GM21825 (cell line): ENCODE data around the gene PCDHA1.
"Not testable (repeated sequence)": the region's sequence is repeated elsewhere in the genome, so short reads cannot be mapped to it uniquely, and the experiment has no call there.

Experiments used
- ATAC-seq: cut with Tn5 transposase; IDR thresholded peaks from one replicate; pipeline ENCODE4 v1.9.1; 2021; ENCODE audit warnings: mild to moderate bottlenecking, moderate library complexity; ENCODE audit not compliant: unreplicated experiment

The PCDHA1 gene

DNA sequence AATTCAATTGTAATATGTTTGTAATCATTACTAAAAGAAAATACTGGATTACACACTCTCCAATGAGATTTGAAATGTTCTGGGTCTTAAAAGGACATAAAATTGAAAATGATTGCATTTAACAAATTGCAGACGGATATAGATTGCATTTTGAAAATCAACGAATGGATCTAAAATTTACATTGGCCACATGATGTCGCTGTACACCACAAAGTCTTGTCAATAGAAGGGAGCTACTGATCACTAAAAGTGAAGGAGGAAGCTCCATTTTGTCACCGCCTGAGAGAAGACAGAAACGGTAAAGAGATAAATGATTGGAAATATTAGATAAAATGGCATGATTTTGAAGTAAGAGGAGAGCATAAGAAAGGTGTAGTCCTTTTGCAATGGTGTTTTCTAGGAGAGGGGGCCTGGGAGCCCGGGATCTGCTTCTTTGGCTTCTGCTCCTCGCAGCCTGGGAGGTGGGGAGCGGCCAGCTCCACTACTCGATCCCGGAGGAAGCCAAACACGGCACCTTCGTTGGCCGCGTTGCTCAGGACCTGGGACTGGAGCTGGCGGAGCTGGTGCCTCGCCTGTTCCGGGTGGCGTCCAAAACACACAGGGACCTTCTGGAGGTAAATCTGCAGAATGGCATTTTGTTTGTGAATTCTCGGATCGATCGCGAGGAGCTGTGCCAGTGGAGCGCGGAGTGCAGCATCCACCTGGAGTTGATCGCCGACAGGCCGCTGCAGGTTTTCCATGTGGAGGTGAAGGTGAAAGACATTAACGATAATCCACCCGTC, at the start of gene PCDHA1:
PCDHA1 (plus strand) TSS at position 236 of the 782 bp plus-strand sequence.
- ATAC-seq, result no peak

- no peak for ATAC-seq
Measured at GRCh38 chr5:140737486-140737885, 48.5 kb upstream of the PCDHA1 start.

- no peak for ATAC-seq
Measured at GRCh38 chr5:140741967-140742366, 44.0 kb upstream of the PCDHA1 start.

DNA sequence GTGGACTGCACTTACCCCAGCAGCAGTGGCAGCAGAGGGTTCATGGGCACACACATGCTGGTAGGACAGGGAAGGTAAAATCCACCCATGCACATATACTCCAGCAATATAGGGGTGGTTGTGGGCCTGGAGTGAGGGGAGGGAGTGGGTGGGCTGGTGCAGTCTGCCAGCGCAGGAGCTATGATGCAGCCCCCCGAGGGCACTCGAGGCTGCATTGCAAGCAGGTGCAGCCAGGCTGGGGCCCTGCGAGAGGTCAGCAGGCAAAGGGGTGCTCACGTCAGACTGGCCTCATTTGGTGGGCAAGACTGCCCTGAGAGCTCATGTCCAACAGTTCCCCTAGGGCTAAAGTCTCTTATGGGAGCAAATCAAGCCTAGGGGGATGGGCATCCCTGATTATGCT, 32.4 kb upstream of the PCDHA1 start:
- no peak for ATAC-seq

GRCh38 chr5:140764177-140764973, 21.6 kb upstream of the PCDHA1 start:
- no peak for ATAC-seq

DNA sequence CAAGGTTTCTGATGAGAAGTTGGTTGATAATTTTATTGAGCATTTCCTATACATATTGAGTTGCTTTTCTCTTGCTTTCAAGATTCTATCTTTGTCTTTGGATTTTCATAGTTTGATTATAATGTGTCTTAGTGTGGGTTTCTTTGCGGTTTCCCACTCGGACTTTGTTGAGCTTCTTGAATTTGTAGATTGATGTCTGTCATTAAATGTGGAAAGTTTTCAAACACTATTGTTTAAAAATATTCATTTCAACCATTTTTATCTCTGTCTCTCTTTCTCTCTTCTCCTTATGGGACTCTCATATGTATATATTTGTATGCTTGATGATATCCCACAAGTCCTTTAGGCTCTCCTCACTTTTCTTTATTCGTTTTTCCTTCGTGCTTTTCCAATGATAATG, 18.5 kb upstream of the PCDHA1 start:
- no peak for ATAC-seq

GRCh38 chr5:140780512-140780911, 5.4 kb upstream of the PCDHA1 start:
- no peak for ATAC-seq

GRCh38 chr5:140787422-140787821, 1.5 kb downstream of the PCDHA1 start:
- ATAC-seq, result not testable (repeated sequence)

- not testable (repeated sequence) for ATAC-seq
Measured at GRCh38 chr5:140787849-140788504, 2.0 kb downstream of the PCDHA1 start.

DNA sequence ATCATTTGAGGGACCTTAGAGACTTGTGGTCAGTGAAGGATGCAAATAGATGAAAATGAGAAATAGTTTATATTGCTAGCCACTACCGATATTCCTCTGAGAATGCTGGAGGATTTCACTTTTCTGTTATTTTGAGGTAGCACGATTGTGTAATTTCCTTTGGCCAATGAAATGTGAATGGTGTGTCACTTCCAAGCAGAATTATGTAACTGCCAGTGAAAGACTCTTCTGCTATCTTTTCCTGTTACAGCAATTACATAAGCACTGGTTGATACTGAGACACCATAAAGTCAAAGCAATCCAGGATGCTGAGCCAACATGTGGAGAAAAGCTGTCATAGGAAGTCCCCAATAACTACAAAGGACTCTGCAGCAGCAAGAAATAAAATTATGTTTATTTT, 5.1 kb downstream of the PCDHA1 start:
- ATAC-seq, result no peak

GRCh38 chr5:140794595-140795258, 8.8 kb downstream of the PCDHA1 start, which contains the start of gene PCDHA2:
Gene PCDHA2 (plus strand): TSS chr5:140794852.
- no peak for ATAC-seq

DNA sequence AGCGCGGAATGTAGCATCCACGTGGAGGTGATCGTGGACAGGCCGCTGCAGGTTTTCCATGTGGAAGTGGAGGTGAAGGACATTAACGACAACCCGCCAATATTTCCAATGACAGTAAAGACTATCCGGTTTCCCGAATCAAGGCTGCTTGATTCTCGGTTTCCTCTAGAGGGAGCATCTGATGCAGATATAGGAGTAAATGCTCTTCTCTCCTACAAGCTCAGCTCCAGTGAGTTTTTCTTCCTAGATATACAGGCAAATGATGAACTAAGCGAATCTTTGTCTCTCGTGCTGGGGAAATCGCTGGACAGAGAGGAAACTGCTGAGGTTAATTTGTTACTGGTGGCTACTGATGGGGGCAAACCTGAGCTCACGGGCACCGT, 9.3 kb downstream of the PCDHA1 start:
- ATAC-seq, result no peak

DNA sequence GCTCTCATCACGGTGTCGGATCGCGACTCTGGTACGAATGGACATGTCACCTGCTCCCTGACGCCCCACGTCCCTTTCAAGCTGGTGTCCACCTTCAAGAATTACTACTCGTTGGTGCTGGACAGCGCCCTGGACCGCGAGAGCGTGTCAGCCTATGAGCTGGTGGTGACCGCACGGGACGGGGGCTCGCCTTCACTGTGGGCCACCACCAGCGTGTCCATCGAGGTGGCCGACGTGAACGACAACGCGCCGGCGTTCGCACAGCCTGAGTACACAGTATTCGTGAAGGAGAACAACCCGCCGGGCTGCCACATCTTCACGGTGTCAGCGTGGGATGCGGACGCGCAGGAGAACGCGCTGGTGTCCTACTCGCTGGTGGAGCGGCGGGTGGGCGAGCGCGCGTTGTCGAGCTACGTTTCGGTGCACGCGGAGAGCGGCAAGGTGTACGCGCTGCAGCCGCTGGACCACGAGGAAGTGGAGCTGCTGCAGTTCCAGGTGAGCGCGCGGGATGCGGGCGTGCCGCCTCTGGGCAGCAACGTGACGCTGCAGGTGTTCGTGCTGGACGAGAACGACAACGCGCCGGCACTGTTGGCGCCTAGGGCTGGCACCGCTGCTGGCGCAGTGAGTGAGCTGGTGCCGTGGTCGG, 10.3 kb downstream of the PCDHA1 start:
- ATAC-seq, result not testable (repeated sequence)

GRCh38 chr5:140796718-140797095, 10.8 kb downstream of the PCDHA1 start:
- no peak for ATAC-seq

DNA sequence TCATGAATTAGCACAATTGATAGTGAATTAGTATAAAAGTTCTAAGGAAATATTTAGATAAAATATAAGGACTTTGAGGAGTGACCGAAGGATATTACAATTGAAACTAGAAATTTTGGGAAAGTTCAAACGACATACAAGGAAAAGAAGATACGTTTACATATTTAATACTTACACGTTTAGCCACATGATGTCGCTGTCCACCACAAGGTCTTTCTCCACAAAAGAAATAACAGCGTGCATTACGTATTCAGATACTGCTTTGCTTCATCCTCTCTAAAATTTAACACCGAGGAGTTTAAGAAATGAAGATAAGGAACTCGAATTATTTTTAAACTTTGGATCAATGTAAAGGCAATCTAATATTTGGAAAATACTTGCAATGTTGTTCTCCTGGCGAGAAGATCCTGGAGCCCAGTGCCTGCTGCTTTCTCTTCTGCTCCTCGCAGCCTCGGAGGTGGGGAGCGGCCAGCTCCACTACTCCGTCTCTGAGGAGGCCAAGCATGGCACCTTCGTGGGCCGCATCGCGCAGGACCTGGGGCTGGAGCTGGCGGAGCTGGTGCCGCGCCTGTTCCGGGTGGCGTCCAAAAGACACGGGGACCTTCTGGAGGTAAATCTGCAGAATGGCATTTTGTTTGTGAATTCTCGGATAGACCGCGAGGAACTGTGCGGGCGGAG, 15.0 kb downstream of the PCDHA1 start, which contains the start of gene PCDHA3:
PCDHA3 (plus strand) TSS at position 242 of the 678 bp plus-strand sequence.
- ATAC-seq, result no peak

DNA sequence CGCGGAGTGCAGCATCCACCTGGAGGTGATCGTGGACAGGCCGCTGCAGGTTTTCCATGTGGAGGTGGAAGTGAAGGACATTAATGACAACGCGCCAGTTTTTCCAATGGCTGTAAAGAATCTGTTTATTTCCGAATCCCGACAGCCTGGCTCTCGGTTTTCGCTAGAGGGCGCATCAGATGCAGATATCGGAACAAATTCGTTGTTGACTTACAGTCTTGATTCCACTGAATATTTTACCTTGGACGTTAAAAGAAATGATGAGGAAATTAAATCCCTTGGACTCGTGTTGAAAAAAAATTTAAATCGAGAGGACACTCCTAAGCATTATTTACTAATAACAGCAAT, 15.5 kb downstream of the PCDHA1 start:
- ATAC-seq, result no peak

GRCh38 chr5:140802381-140802780, 16.4 kb downstream of the PCDHA1 start:
- ATAC-seq, result not testable (repeated sequence)

- no peak for ATAC-seq
Measured at GRCh38 chr5:140802781-140803271, 16.9 kb downstream of the PCDHA1 start.

DNA sequence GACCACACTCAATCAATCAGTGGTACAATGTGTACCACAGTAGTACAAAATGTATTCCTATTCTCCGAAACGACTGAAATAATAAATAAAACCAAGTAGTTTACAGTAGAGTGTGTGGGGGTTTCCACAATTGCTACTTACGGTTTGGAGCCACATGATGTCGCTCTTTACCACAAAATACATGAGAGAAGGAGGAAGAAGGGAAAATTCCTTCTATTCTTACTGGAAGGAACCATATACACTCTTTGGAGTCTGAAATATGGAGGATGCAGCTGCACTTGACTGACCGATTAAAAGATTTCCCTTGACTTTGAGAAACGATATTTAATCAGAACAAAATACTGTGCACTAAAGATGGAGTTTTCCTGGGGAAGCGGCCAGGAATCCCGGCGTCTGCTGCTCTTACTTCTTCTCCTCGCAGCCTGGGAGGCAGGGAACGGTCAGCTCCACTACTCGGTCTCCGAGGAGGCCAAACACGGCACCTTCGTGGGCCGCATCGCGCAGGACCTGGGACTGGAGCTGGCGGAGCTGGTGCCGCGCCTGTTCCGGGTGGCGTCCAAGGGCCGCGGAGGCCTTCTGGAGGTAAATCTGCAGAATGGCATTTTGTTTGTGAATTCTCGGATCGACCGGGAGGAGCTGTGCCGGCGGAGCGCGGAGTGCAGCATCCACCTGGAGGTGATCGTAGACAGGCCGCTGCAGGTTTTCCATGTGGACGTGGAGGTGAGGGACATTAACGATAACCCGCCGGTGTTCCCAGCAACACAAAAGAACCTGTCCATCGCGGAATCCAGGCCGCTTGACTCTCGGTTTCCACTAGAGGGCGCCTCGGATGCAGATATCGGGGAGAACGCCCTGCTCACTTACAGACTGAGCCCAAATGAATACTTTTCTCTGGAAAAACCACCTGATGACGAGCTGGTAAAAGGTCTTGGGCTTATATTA, 21.2 kb downstream of the PCDHA1 start, which contains the start of gene PCDHA4:
PCDHA4 (plus strand) TSS at position 235 of the 942 bp plus-strand sequence.
- ATAC-seq, result no peak
